Activated naive CD8-positive, alpha-beta T cell treated with anti-CD3 and anti-CD28 coated beads, Interleukin-2, amount 50 U/mL, for 24 hours (primary cell): ENCODE data around the gene MRPS23.

Experiments
- ATAC-seq: fragments of 150-1000 bp; cut with Tn5 transposase; one replicate; pipeline ENCODE4 v1.10.0; 2021
- DNase-seq: peaks from one replicate; pipeline ENCODE4 v3.0.0; 2021
- H3K27ac Mint-ChIP-seq: one replicate; pipeline ENCODE4 v1.8.0; 2021; ENCODE audit warnings: mild to moderate bottlenecking, mixed read lengths
- H3K27me3 Mint-ChIP-seq: one replicate; pipeline ENCODE4 v1.8.0; 2021; ENCODE audit warnings: mixed read lengths
- H3K36me3 Mint-ChIP-seq: one replicate; pipeline ENCODE4 v1.8.0; 2021; ENCODE audit warnings: low read depth, mixed read lengths
- H3K4me1 Mint-ChIP-seq: one replicate; pipeline ENCODE4 v1.8.0; 2021; ENCODE audit warnings: mixed read lengths
- H3K4me3 Mint-ChIP-seq: one replicate; pipeline ENCODE4 v1.8.0; 2021; ENCODE audit warnings: mild to moderate bottlenecking, moderate library complexity, mixed read lengths
- H3K9me3 Mint-ChIP-seq: one replicate; pipeline ENCODE4 v1.8.0; 2021; ENCODE audit warnings: mixed read lengths

Gene MRPS23

GRCh38 chr17:57861790-57862693 is 12.2 kb upstream of the MRPS23 start:
- peaks cover 32% of the 10 kb centered on the region for H3K27me3 Mint-ChIP-seq
- peaks cover 13% of the 10 kb centered on the region for H3K4me1 Mint-ChIP-seq
- DNase-seq (no peak), ATAC-seq (no peak)
- H3K9me3 Mint-ChIP-seq: no peaks in the 10 kb centered on the region
- peak overlapping the region; percentile 17 for H3K4me3 Mint-ChIP-seq
- no peaks in the 10 kb centered on the region for H3K36me3 Mint-ChIP-seq
- no peak overlapping the region for H3K27ac Mint-ChIP-seq

GRCh38 chr17:57861000-57861789 is 11.4 kb upstream of the MRPS23 start:
- Mint-ChIP-seq H3K27ac (peak overlapping the region; percentile 46), H3K4me3 (peak overlapping the region; percentile 74), H3K36me3 (no peaks in the 10 kb centered on the region), H3K9me3 (no peaks in the 10 kb centered on the region), H3K27me3 (peaks cover 32% of the 10 kb centered on the region), H3K4me1 (peaks cover 13% of the 10 kb centered on the region)
- DNase-seq (no peak), ATAC-seq (peak; percentile 47)

- no peak for DNase-seq
- peaks cover 32% of the 10 kb centered on the region for H3K27me3 Mint-ChIP-seq
- H3K9me3 Mint-ChIP-seq: no peaks in the 10 kb centered on the region
- peak; percentile 8 for ATAC-seq
- no peaks in the 10 kb centered on the region for H3K36me3 Mint-ChIP-seq
- peaks cover 13% of the 10 kb centered on the region for H3K4me1 Mint-ChIP-seq
- no peak overlapping the region for H3K27ac Mint-ChIP-seq
- H3K4me3 Mint-ChIP-seq: peak overlapping the region; percentile 74
Observed at GRCh38 chr17:57860414-57860999, 10.7 kb upstream of the MRPS23 start.

GRCh38 chr17:57859601-57860413 is 10.0 kb upstream of the MRPS23 start:
- DNase-seq: no peak
- no peak for ATAC-seq
- Mint-ChIP-seq H3K27me3 (peaks cover 30% of the 10 kb centered on the region), H3K36me3 (no peaks in the 10 kb centered on the region), H3K4me1 (peaks cover 13% of the 10 kb centered on the region), H3K9me3 (no peaks in the 10 kb centered on the region), H3K27ac (no peak overlapping the region), H3K4me3 (no peak overlapping the region)

GRCh38 chr17:57858838-57859237 is 9.0 kb upstream of the MRPS23 start:
- no peak overlapping the region for H3K4me3 Mint-ChIP-seq
- H3K27ac Mint-ChIP-seq: no peak overlapping the region
- no peak for DNase-seq
- no peaks in the 10 kb centered on the region for H3K9me3 Mint-ChIP-seq
- no peak for ATAC-seq
- peaks cover 30% of the 10 kb centered on the region for H3K27me3 Mint-ChIP-seq
- H3K4me1 Mint-ChIP-seq: peaks cover 13% of the 10 kb centered on the region
- H3K36me3 Mint-ChIP-seq: no peaks in the 10 kb centered on the region

GRCh38 chr17:57856792-57857620 is 7.2 kb upstream of the MRPS23 start:
- no peak overlapping the region for H3K27ac Mint-ChIP-seq
- no peaks in the 10 kb centered on the region for H3K9me3 Mint-ChIP-seq
- ATAC-seq (no peak), DNase-seq (no peak)
- H3K4me1 Mint-ChIP-seq: peaks cover 11% of the 10 kb centered on the region
- H3K4me3 Mint-ChIP-seq: no peak overlapping the region
- H3K27me3 Mint-ChIP-seq: peaks cover 21% of the 10 kb centered on the region
- H3K36me3 Mint-ChIP-seq: no peaks in the 10 kb centered on the region

- Mint-ChIP-seq H3K9me3 (no peaks in the 10 kb centered on the region), H3K27ac (no peak overlapping the region), H3K27me3 (peaks cover 10% of the 10 kb centered on the region), H3K4me3 (no peak overlapping the region), H3K4me1 (peaks cover 13% of the 10 kb centered on the region), H3K36me3 (no peaks in the 10 kb centered on the region)
- no peak for DNase-seq
- ATAC-seq: no peak
Observed at GRCh38 chr17:57855391-57856035, 5.7 kb upstream of the MRPS23 start.

- peaks cover 28% of the 10 kb centered on the region for H3K4me1 Mint-ChIP-seq
- peaks cover 2% of the 10 kb centered on the region for H3K27me3 Mint-ChIP-seq
- no peak overlapping the region for H3K4me3 Mint-ChIP-seq
- ATAC-seq (no peak), DNase-seq (no peak)
- no peak overlapping the region for H3K27ac Mint-ChIP-seq
- H3K9me3 Mint-ChIP-seq: no peaks in the 10 kb centered on the region
- H3K36me3 Mint-ChIP-seq: peaks cover 10% of the 10 kb centered on the region
Observed at GRCh38 chr17:57853695-57854094, 3.9 kb upstream of the MRPS23 start.

GRCh38 chr17:57852955-57853328 is 3.1 kb upstream of the MRPS23 start:
- ATAC-seq (no peak), DNase-seq (no peak)
- Mint-ChIP-seq H3K4me3 (no peak overlapping the region), H3K27ac (no peak overlapping the region), H3K36me3 (peaks cover 14% of the 10 kb centered on the region), H3K9me3 (no peaks in the 10 kb centered on the region), H3K27me3 (no peaks in the 10 kb centered on the region), H3K4me1 (peaks cover 35% of the 10 kb centered on the region)

- no peak for DNase-seq
- Mint-ChIP-seq H3K27me3 (no peaks in the 10 kb centered on the region), H3K36me3 (peaks cover 14% of the 10 kb centered on the region), H3K9me3 (no peaks in the 10 kb centered on the region), H3K4me1 (peaks cover 36% of the 10 kb centered on the region), H3K4me3 (no peak overlapping the region), H3K27ac (peak overlapping the region; percentile 43)
- ATAC-seq: no peak
Observed at GRCh38 chr17:57852092-57852954, 2.5 kb upstream of the MRPS23 start.

GRCh38 chr17:57849163-57849873 is 526 bp downstream of the MRPS23 start:
- H3K9me3 Mint-ChIP-seq: no peaks in the 10 kb centered on the region
- ATAC-seq (peak; percentile 18), DNase-seq (no peak)
- peaks cover 43% of the 10 kb centered on the region for H3K4me1 Mint-ChIP-seq
- peaks cover 21% of the 10 kb centered on the region for H3K36me3 Mint-ChIP-seq
- H3K4me3 Mint-ChIP-seq: peak overlapping the region; percentile 97
- H3K27ac Mint-ChIP-seq: peak overlapping the region; percentile 95
- no peaks in the 10 kb centered on the region for H3K27me3 Mint-ChIP-seq
